ENCODE results near the gene SAFB.

DNA sequence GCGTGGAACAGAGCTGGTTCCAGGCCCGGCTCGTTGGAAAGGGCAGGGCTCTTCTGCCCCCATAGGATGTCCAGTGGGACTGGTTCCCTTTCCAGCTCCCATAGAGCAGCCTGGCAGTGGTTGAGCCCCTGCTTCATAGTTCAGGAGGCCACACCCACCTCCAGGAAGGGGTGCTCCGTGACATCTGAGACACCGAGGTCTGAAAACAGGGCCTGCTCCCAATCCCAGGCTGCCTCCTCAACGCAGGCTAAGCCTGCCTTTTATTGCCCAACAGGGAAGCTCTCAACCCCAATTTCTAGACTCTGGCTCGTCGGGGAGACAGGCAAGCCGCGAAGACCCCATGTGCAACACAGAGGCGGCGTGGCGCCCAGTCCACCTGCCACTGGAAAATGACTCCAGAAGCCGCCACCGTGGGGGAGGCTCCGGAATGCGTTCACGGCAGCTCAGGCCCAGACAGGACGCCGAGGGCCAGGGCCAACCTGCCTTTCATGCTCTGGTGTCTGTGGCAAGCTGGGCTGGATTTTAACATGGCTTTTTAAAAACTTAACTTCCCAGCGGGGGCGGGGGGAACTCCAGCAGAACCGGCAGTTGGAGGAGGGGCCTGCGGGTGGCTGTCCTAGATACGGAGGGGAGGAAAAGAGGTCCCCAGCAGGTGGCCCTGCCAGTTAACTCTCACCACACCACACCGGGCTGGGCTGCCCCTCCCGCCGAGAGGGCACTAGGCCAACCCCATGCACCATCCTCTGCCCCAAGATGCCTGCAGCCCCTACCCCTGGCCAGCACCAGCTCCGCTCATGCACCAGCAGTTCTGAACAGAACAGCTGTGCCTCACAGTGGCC lies 37.2 kb upstream of the SAFB start:
- TF ChIP-seq POLR2AphosphoS5 (IDR thresholded peaks at IDR 0.05; ENCODE audit: low read depth, low read length) = no peak
- peak; percentile 13; the same call in 1 of the 2 replicates for TF ChIP-seq POLR2A (IDR thresholded peaks at IDR 0.05; ENCODE audit: low read depth, low read length)
